Measurements from ENCODE around the gene LLGL2.

GRCh38 chr17:75558666-75559530 is 33.4 kb downstream of the LLGL2 start:
- TF ChIP-seq, protein P1, sequence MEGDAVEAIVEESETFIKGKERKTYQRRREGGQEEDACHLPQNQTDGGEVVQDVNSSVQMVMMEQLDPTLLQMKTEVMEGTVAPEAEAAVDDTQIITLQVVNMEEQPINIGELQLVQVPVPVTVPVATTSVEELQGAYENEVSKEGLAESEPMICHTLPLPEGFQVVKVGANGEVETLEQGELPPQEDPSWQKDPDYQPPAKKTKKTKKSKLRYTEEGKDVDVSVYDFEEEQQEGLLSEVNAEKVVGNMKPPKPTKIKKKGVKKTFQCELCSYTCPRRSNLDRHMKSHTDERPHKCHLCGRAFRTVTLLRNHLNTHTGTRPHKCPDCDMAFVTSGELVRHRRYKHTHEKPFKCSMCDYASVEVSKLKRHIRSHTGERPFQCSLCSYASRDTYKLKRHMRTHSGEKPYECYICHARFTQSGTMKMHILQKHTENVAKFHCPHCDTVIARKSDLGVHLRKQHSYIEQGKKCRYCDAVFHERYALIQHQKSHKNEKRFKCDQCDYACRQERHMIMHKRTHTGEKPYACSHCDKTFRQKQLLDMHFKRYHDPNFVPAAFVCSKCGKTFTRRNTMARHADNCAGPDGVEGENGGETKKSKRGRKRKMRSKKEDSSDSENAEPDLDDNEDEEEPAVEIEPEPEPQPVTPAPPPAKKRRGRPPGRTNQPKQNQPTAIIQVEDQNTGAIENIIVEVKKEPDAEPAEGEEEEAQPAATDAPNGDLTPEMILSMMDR (IDR thresholded peaks at IDR 0.05) = no peak
- TF ChIP-seq POLR2A (IDR thresholded peaks at IDR 0.05) (no peak), POLR2AphosphoS5 (IDR thresholded peaks at IDR 0.05) (peak in 1 of 3 donors; percentile 7)

Data from transverse colon (tissue), 4 donors.